ENCODE measurements around the gene SLC35F3.
"Not testable (repeated sequence)": the region's sequence is repeated elsewhere in the genome, so short reads cannot be mapped to it uniquely, and the experiment has no call there.

SLC35F3 gene

GRCh38 chr1:234152344-234152743 lies 247.9 kb downstream of the SLC35F3 start:
- H3K27ac ChIP-seq (ENCODE audit: low read depth, low read length); H2AFZ ChIP-seq (ENCODE audit: low read length, unreplicated experiment); H3K79me2 ChIP-seq (ENCODE audit: control insufficient read depth, insufficient read depth, low read length, unreplicated experiment); H3K36me3 ChIP-seq (ENCODE audit: insufficient read depth, low read length); H3K4me3 ChIP-seq (ENCODE audit: low read depth, low read length); H3K4me1 ChIP-seq (ENCODE audit: control insufficient read depth, insufficient read depth, low read length, unreplicated experiment): not testable (repeated sequence)
- H3K27me3 ChIP-seq (ENCODE audit: insufficient read depth, low read length) = peaks cover 20% of the 10 kb centered on the region; the same call in 1 of the 2 replicates

GRCh38 chr1:234154320-234155251 lies 250.1 kb downstream of the SLC35F3 start:
- peaks cover 21% of the 10 kb centered on the region; the same call in 1 of the 2 replicates for H3K27me3 ChIP-seq (ENCODE audit: insufficient read depth, low read length)
- H3K27ac ChIP-seq (ENCODE audit: low read depth, low read length) = no peak overlapping the region
- H3K79me2 ChIP-seq (ENCODE audit: control insufficient read depth, insufficient read depth, low read length, unreplicated experiment) = no peaks in the 10 kb centered on the region
- no peaks in the 10 kb centered on the region for H3K4me1 ChIP-seq (ENCODE audit: control insufficient read depth, insufficient read depth, low read length, unreplicated experiment)
- H3K36me3 ChIP-seq (ENCODE audit: insufficient read depth, low read length) = no peaks in the 10 kb centered on the region
- no peak overlapping the region for H3K4me3 ChIP-seq (ENCODE audit: low read depth, low read length)
- no peak overlapping the region for H2AFZ ChIP-seq (ENCODE audit: low read length, unreplicated experiment)

- H3K4me3 ChIP-seq (ENCODE audit: low read depth, low read length) = no peak overlapping the region
- no peaks in the 10 kb centered on the region for H3K4me1 ChIP-seq (ENCODE audit: control insufficient read depth, insufficient read depth, low read length, unreplicated experiment)
- no peaks in the 10 kb centered on the region for H3K36me3 ChIP-seq (ENCODE audit: insufficient read depth, low read length)
- no peaks in the 10 kb centered on the region for H3K79me2 ChIP-seq (ENCODE audit: control insufficient read depth, insufficient read depth, low read length, unreplicated experiment)
- H3K27ac ChIP-seq (ENCODE audit: low read depth, low read length) = no peak overlapping the region
- H2AFZ ChIP-seq (ENCODE audit: low read length, unreplicated experiment) = no peak overlapping the region
- H3K27me3 ChIP-seq (ENCODE audit: insufficient read depth, low read length) = peaks cover 20% of the 10 kb centered on the region; the same call in 1 of the 2 replicates
Observed at GRCh38 chr1:234162661-234163060, 258.2 kb downstream of the SLC35F3 start.

- Histone ChIP-seq H3K4me1 (ENCODE audit: control insufficient read depth, insufficient read depth, low read length, unreplicated experiment) (no peaks in the 10 kb centered on the region), H3K27me3 (ENCODE audit: insufficient read depth, low read length) (peaks cover 20% of the 10 kb centered on the region; the same call in 1 of the 2 replicates), H3K27ac (ENCODE audit: low read depth, low read length) (no peak overlapping the region), H3K36me3 (ENCODE audit: insufficient read depth, low read length) (no peaks in the 10 kb centered on the region), H3K79me2 (ENCODE audit: control insufficient read depth, insufficient read depth, low read length, unreplicated experiment) (no peaks in the 10 kb centered on the region), H3K4me3 (ENCODE audit: low read depth, low read length) (no peak overlapping the region), H2AFZ (ENCODE audit: low read length, unreplicated experiment) (no peak overlapping the region)
Observed at GRCh38 chr1:234163267-234163919, 258.9 kb downstream of the SLC35F3 start.

GRCh38 chr1:234164098-234164709 lies 259.7 kb downstream of the SLC35F3 start:
- H3K27me3 ChIP-seq (ENCODE audit: insufficient read depth, low read length) = peaks cover 18% of the 10 kb centered on the region; the same call in 1 of the 2 replicates
- H3K4me1 ChIP-seq (ENCODE audit: control insufficient read depth, insufficient read depth, low read length, unreplicated experiment) = no peaks in the 10 kb centered on the region
- no peaks in the 10 kb centered on the region for H3K79me2 ChIP-seq (ENCODE audit: control insufficient read depth, insufficient read depth, low read length, unreplicated experiment)
- no peaks in the 10 kb centered on the region for H3K36me3 ChIP-seq (ENCODE audit: insufficient read depth, low read length)
- H3K4me3 ChIP-seq (ENCODE audit: low read depth, low read length) = no peak overlapping the region
- H3K27ac ChIP-seq (ENCODE audit: low read depth, low read length) = no peak overlapping the region
- H2AFZ ChIP-seq (ENCODE audit: low read length, unreplicated experiment) = no peak overlapping the region

GRCh38 chr1:234168061-234168724 lies 263.7 kb downstream of the SLC35F3 start:
- Histone ChIP-seq H3K4me1 (ENCODE audit: control insufficient read depth, insufficient read depth, low read length, unreplicated experiment) (no peaks in the 10 kb centered on the region), H3K27me3 (ENCODE audit: insufficient read depth, low read length) (peaks cover 20% of the 10 kb centered on the region; the same call in 1 of the 2 replicates)

GRCh38 chr1:234169161-234169849 lies 264.8 kb downstream of the SLC35F3 start:
- Histone ChIP-seq H3K4me3 (ENCODE audit: low read depth, low read length) (no peak overlapping the region), H3K27me3 (ENCODE audit: insufficient read depth, low read length) (peaks cover 12% of the 10 kb centered on the region; the same call in 1 of the 2 replicates), H3K4me1 (ENCODE audit: control insufficient read depth, insufficient read depth, low read length, unreplicated experiment) (no peaks in the 10 kb centered on the region), H3K36me3 (ENCODE audit: insufficient read depth, low read length) (no peaks in the 10 kb centered on the region), H3K27ac (ENCODE audit: low read depth, low read length) (no peak overlapping the region), H2AFZ (ENCODE audit: low read length, unreplicated experiment) (no peak overlapping the region), H3K79me2 (ENCODE audit: control insufficient read depth, insufficient read depth, low read length, unreplicated experiment) (no peaks in the 10 kb centered on the region)

More at GRCh38 chr1:234168061-234168724, 263.7 kb downstream of the SLC35F3 start:
- Histone ChIP-seq H2AFZ (ENCODE audit: low read length, unreplicated experiment) (no peak overlapping the region), H3K27ac (ENCODE audit: low read depth, low read length) (no peak overlapping the region), H3K36me3 (ENCODE audit: insufficient read depth, low read length) (no peaks in the 10 kb centered on the region), H3K79me2 (ENCODE audit: control insufficient read depth, insufficient read depth, low read length, unreplicated experiment) (no peaks in the 10 kb centered on the region), H3K4me3 (ENCODE audit: low read depth, low read length) (no peak overlapping the region)

- H3K27ac ChIP-seq (ENCODE audit: low read depth, low read length) = no peak overlapping the region
- H3K4me3 ChIP-seq (ENCODE audit: low read depth, low read length) = no peak overlapping the region
- H2AFZ ChIP-seq (ENCODE audit: low read length, unreplicated experiment) = no peak overlapping the region
- no peaks in the 10 kb centered on the region for H3K4me1 ChIP-seq (ENCODE audit: control insufficient read depth, insufficient read depth, low read length, unreplicated experiment)
- H3K79me2 ChIP-seq (ENCODE audit: control insufficient read depth, insufficient read depth, low read length, unreplicated experiment) = no peaks in the 10 kb centered on the region
- H3K27me3 ChIP-seq (ENCODE audit: insufficient read depth, low read length) = peaks cover 7% of the 10 kb centered on the region; the same call in 1 of the 2 replicates
- H3K36me3 ChIP-seq (ENCODE audit: insufficient read depth, low read length) = no peaks in the 10 kb centered on the region
Observed at GRCh38 chr1:234170067-234170466, 265.6 kb downstream of the SLC35F3 start.

GRCh38 chr1:234170622-234171021 lies 266.1 kb downstream of the SLC35F3 start:
- H3K4me1 ChIP-seq (ENCODE audit: control insufficient read depth, insufficient read depth, low read length, unreplicated experiment) = no peaks in the 10 kb centered on the region
- H3K4me3 ChIP-seq (ENCODE audit: low read depth, low read length) = no peak overlapping the region
- H3K27ac ChIP-seq (ENCODE audit: low read depth, low read length) = no peak overlapping the region
- no peaks in the 10 kb centered on the region for H3K79me2 ChIP-seq (ENCODE audit: control insufficient read depth, insufficient read depth, low read length, unreplicated experiment)
- H2AFZ ChIP-seq (ENCODE audit: low read length, unreplicated experiment) = no peak overlapping the region
- no peaks in the 10 kb centered on the region for H3K36me3 ChIP-seq (ENCODE audit: insufficient read depth, low read length)
- peaks cover 7% of the 10 kb centered on the region; the same call in 1 of the 2 replicates for H3K27me3 ChIP-seq (ENCODE audit: insufficient read depth, low read length)

Measured in ACC112 (cell line).